ENCODE data around the gene GNA14.

GRCh38 chr9:77601476-77602099 is 46.5 kb downstream of the GNA14 start:
- TF ChIP-seq GATA2 (IDR thresholded peaks at IDR 0.05; ENCODE audit: low read depth, low read length), result no peak
- no peak for TF ChIP-seq GATA3 (IDR thresholded peaks at IDR 0.05; ENCODE audit: low read depth, low read length)

Data from SH-SY5Y (cell line).